ENCODE measurements around the gene SMCO2. TPM values are rescaled to one million over a fixed set of nuclear protein-coding genes. Genes with fewer than 3 reads are reported as not detected.
A peak's percentile ranks its signal among the peaks of the same experiment; 100 is the strongest.

The SMCO2 gene
- total and polyA plus RNA-seq, 9 of the 15 experiments (the other 6 are each of a cell fraction or from before 2014, with no cell fraction given) = not detected

GRCh38 chr12:27523642-27524493, 77.3 kb downstream of the SMCO2 start, which contains the start of gene PPFIBP1 (continued):
- TF ChIP-seq CCAR2 (IDR thresholded peaks at IDR 0.05; ENCODE audit: low read depth, low read length) (no peak), NFXL1 (CRISPR knock-in tag; IDR thresholded peaks at IDR 0.05) (no peak), SRSF9 (IDR thresholded peaks at IDR 0.05; ENCODE audit: borderline replicate concordance, low read depth, low read length) (no peak), ZNF232 (CRISPR knock-in tag; IDR thresholded peaks at IDR 0.05) (no peak), NFYB (IDR thresholded peaks at IDR 0.05; ENCODE audit: extremely low read depth, insufficient read length) (peak; percentile 90), PKNOX1 (IDR thresholded peaks at IDR 0.05) (peak; percentile 99), MAZ (CRISPR knock-in tag; conservative IDR thresholded peaks at IDR 0.05 in 1 of 2, IDR thresholded peaks at IDR 0.05 in 1 of 2) (peak; percentile 68 to 90), ZNF316 (IDR thresholded peaks at IDR 0.05) (no peak), ZFPM2 (CRISPR knock-in tag; IDR thresholded peaks at IDR 0.05) (no peak), EGR1 (conservative IDR thresholded peaks at IDR 0.05) (peak; percentile 58), MAFG (tag; conservative IDR thresholded peaks at IDR 0.05) (no peak), ZBTB40 (IDR thresholded peaks at IDR 0.05) (no peak), ZBTB40 (CRISPR knock-in tag; IDR thresholded peaks at IDR 0.05) (no peak), ZNF589 (CRISPR knock-in tag; IDR thresholded peaks at IDR 0.05; ENCODE audit: low read depth) (no peak), JUND (IDR thresholded peaks at IDR 0.05; ENCODE audit: borderline replicate concordance, low read depth, low read length) (peak; percentile 79), JUND (tag; IDR thresholded peaks at IDR 0.05; ENCODE audit: borderline replicate concordance, low read depth, low read length) (peak; percentile 81; the same call in 1 of the 3 replicates), CBX5 (IDR thresholded peaks at IDR 0.05; ENCODE audit: borderline replicate concordance, low read depth) (no peak), POLR2H (tag; IDR thresholded peaks at IDR 0.05; ENCODE audit: low read depth) (peak; percentile 61)

Data from K562 (cell line).